Kidney (tissue), 14 donors: Measurements from ENCODE around the gene UBN1. TPM values are rescaled to one million over a fixed set of nuclear protein-coding genes. Genes with fewer than 3 reads are reported as not detected.

Experiments used
- DNase-seq, 5 donors: peaks; one replicate each; pipeline ENCODE4 v3.0.0-alpha.2; 2013 to 2020
- FAIRE-seq: peaks from 2 replicates; lab custom pipeline; 2012; peaks lifted over from hg19 to GRCh38; lab: Jason Lieb, UNC
- H3K27ac ChIP-seq, 2 donors: one replicate each; pipeline ENCODE4 v1.7.0; 2013; ENCODE audit warnings: low read depth in 2 of 2, low read length in 2 of 2, inconsistent platforms in 1 of 2
- H3K27me3 ChIP-seq: one replicate; pipeline ENCODE4 v1.7.1; 2013; ENCODE audit warnings: low read length, inconsistent platforms; ENCODE audit not compliant: control insufficient read depth, insufficient read depth
- H3K36me3 ChIP-seq, 3 donors: one replicate each; pipeline versions ENCODE4 v1.7.0 to v1.7.1; 2013; ENCODE audit warnings: low read length in 3 of 3, control low read depth in 1 of 3, inconsistent platforms in 1 of 3; ENCODE audit not compliant: insufficient read depth in 3 of 3, control insufficient read depth in 2 of 3
- H3K4me1 ChIP-seq, 3 donors: one replicate each; pipeline versions ENCODE4 v1.7.0 to v1.7.1; 2013; ENCODE audit warnings: low read length in 3 of 3, inconsistent platforms in 1 of 3, low read depth in 1 of 3; ENCODE audit not compliant: control insufficient read depth in 2 of 3, insufficient read depth in 2 of 3
- H3K4me3 ChIP-seq, 3 donors: one replicate each; pipeline versions ENCODE4 v1.7.0 to v1.8.1; 2013; ENCODE audit warnings: low read length in 3 of 3, control low read depth in 1 of 3, inconsistent platforms in 1 of 3
- H3K9ac ChIP-seq, 3 donors: one replicate each; pipeline versions ENCODE4 v1.7.0 to v1.7.1; 2013; ENCODE audit warnings: low read length in 3 of 3, control low read depth in 1 of 3, inconsistent platforms in 1 of 3
- H3K9me3 ChIP-seq, 3 donors: one replicate each; pipeline versions ENCODE4 v1.7.0 to v1.7.1; 2013; ENCODE audit warnings: low read length in 3 of 3, control low read depth in 1 of 3, inconsistent platforms in 1 of 3; ENCODE audit not compliant: control insufficient read depth in 2 of 3, insufficient read depth in 1 of 3
- CTCF ChIP-seq: IDR thresholded peaks from 3 replicates; pipeline ENCODE4 v1.5.1; 2012; ENCODE audit warnings: mild to moderate bottlenecking, moderate library complexity, borderline replicate concordance; ENCODE audit not compliant: insufficient read depth; ENCODE audit errors: extremely low read depth
- intact Hi-C: fragments of 100-400 bp; cut with DNase I; formaldehyde crosslinking; loops from one replicate; pipeline ENCODE4 v1.11.1; 2022
- polyA plus RNA-seq: library from polyadenylated mRNA; stranded (reverse); fragments of 350-450 nt; fragmentation: Illumina TruSeq; extraction: RNeasy Lipid Tissue Mini Kit (QIAGEN cat#74804); gene quantifications from one replicate; pipeline ENCODE4 v1.2.3, GENCODE V29; 2014; ENCODE audit warnings: low read depth, low replicate concordance; ENCODE audit not compliant: insufficient read depth
- total RNA-seq: library from RNA; stranded (reverse); fragmentation: NEBNext Ultra II Directional; extraction: Animal tissue kit (Norgen Biotek cat#: 25700); gene quantifications from one replicate; pipeline ENCODE4 v1.2.1, GENCODE V29; 2021
- donor health status: control.
- donor health status: control.
- donor health status: control.
- donor health status: control.
- donor health status: control.
- donor health status: DM: yes; HTN: yes; CAD: no.
- donor health status: Normal renal cell carcinoma (clear cell type).

The UBN1 gene
- total and polyA plus RNA-seq, 2 donors from 2014 or later: 6.1 to 28.6 TPM

- H3K27me3 ChIP-seq: no peaks in the 10 kb centered on the region
- no peaks in the 10 kb centered on the region for H3K9me3 ChIP-seq
- intact Hi-C loops: no loop called here
- peaks cover 0 to 14% (median 0%) of the 10 kb centered on the region in 3 donors for H3K4me1 ChIP-seq
- no peak for TF ChIP-seq CTCF
- peaks cover 5 to 21% (median 6%) of the 10 kb centered on the region in 3 donors for H3K36me3 ChIP-seq
- FAIRE-seq (no peak), DNase-seq (peak in 1 of 5 donors; percentile 50)
- peak overlapping the region in 2 of 3 donors; percentile 60 to 72 for H3K4me3 ChIP-seq
- H3K27ac ChIP-seq: peak overlapping the region in 1 of 2 donors; percentile 32
- peak overlapping the region in 1 of 3 donors; percentile 58 for H3K9ac ChIP-seq
These were observed 43.9 kb upstream of the UBN1 start for GRCh38 chr16:4803401-4803844.

GRCh38 chr16:4803898-4804762 is 43.2 kb upstream of the UBN1 start:
- peak in 2 of 5 donors; percentile 44 to 71 for DNase-seq
- intact Hi-C loops: no loop called here

GRCh38 chr16:4805231-4805630 is 42.0 kb upstream of the UBN1 start:
- H3K27me3 ChIP-seq: no peaks in the 10 kb centered on the region
- peaks cover 4 to 14% (median 8%) of the 10 kb centered on the region in 3 donors for H3K36me3 ChIP-seq
- DNase-seq (no peak), FAIRE-seq (no peak)
- H3K9ac ChIP-seq: no peak overlapping the region
- H3K4me1 ChIP-seq: peaks cover 0 to 14% (median 0%) of the 10 kb centered on the region in 3 donors
- intact Hi-C loops: no loop called here
- no peak for TF ChIP-seq CTCF
- H3K9me3 ChIP-seq: no peaks in the 10 kb centered on the region
- H3K4me3 ChIP-seq: no peak overlapping the region
- no peak overlapping the region for H3K27ac ChIP-seq

More at GRCh38 chr16:4803898-4804762, 43.2 kb upstream of the UBN1 start:
- FAIRE-seq: no peak
- no peak overlapping the region for H3K9ac ChIP-seq
- peaks cover 6 to 17% (median 8%) of the 10 kb centered on the region in 3 donors for H3K36me3 ChIP-seq
- peaks cover 0 to 14% (median 0%) of the 10 kb centered on the region in 3 donors for H3K4me1 ChIP-seq
- no peaks in the 10 kb centered on the region for H3K9me3 ChIP-seq
- no peak overlapping the region for H3K4me3 ChIP-seq
- no peak overlapping the region for H3K27ac ChIP-seq
- no peaks in the 10 kb centered on the region for H3K27me3 ChIP-seq
- no peak for TF ChIP-seq CTCF
